Subcutaneous abdominal adipose tissue (tissue), 5 donors: ENCODE data around the gene SYNPO.

Experiments
- H3K27ac ChIP-seq: one replicate; pipeline ENCODE4 v1.7.0; 2013; ENCODE audit warnings: low read depth, mild to moderate bottlenecking, inconsistent platforms, low read length, moderate library complexity
- H3K27me3 ChIP-seq, 5 donors: one replicate each; pipeline ENCODE4 v1.7.0; 2013; ENCODE audit warnings: low read length in 5 of 5, inconsistent platforms in 1 of 5; ENCODE audit not compliant: control insufficient read depth in 5 of 5, insufficient read depth in 4 of 5
- H3K36me3 ChIP-seq, 5 donors: one replicate each; pipeline ENCODE4 v1.7.0; 2013; ENCODE audit warnings: low read length in 5 of 5; ENCODE audit not compliant: control insufficient read depth in 5 of 5, insufficient read depth in 5 of 5
- H3K4me1 ChIP-seq, 5 donors: one replicate each; pipeline ENCODE4 v1.7.0; 2013; ENCODE audit warnings: low read length in 5 of 5, mild to moderate bottlenecking in 3 of 5, moderate library complexity in 1 of 5; ENCODE audit not compliant: control insufficient read depth in 5 of 5, insufficient read depth in 5 of 5
- H3K4me3 ChIP-seq, 5 donors: one replicate each; pipeline ENCODE4 v1.7.0; 2013; ENCODE audit warnings: low read length in 5 of 5, low read depth in 1 of 5
- H3K9ac ChIP-seq, 5 donors: one replicate each; pipeline ENCODE4 v1.7.0; 2013; ENCODE audit warnings: low read length in 5 of 5, mild to moderate bottlenecking in 4 of 5, moderate library complexity in 3 of 5
- H3K9me3 ChIP-seq, 5 donors: one replicate each; pipeline ENCODE4 v1.7.0; 2013; ENCODE audit warnings: low read length in 5 of 5; ENCODE audit not compliant: control insufficient read depth in 5 of 5
- donor health status: healthy.
- donor health status: healthy.
- donor health status: healthy.
- donor health status: healthy.
- donor health status: healthy.

SYNPO gene

GRCh38 chr5:150615141-150615699, 25.2 kb upstream of the SYNPO start:
- H3K4me3 ChIP-seq: peak overlapping the region in 1 of 5 donors; percentile 22
- H3K9me3 ChIP-seq: no peaks in the 10 kb centered on the region
- no peaks in the 10 kb centered on the region for H3K36me3 ChIP-seq
- peak overlapping the region in 2 of 5 donors; percentile 17 to 57 for H3K9ac ChIP-seq
- peak overlapping the region; percentile 85 for H3K27ac ChIP-seq
- H3K27me3 ChIP-seq: no peaks in the 10 kb centered on the region
- peaks cover 27 to 94% (median 74%) of the 10 kb centered on the region in 5 donors for H3K4me1 ChIP-seq

- Histone ChIP-seq H3K4me1 (peaks cover 27 to 89% (median 72%) of the 10 kb centered on the region in 5 donors), H3K36me3 (no peaks in the 10 kb centered on the region), H3K4me3 (peak overlapping the region in 1 of 5 donors; percentile 22), H3K9ac (peak overlapping the region in 2 of 5 donors; percentile 17 to 57), H3K27me3 (no peaks in the 10 kb centered on the region), H3K27ac (peak overlapping the region; percentile 85), H3K9me3 (no peaks in the 10 kb centered on the region)
Measured at GRCh38 chr5:150616024-150616470, 24.4 kb upstream of the SYNPO start.

- peaks cover 27 to 89% (median 70%) of the 10 kb centered on the region in 5 donors for H3K4me1 ChIP-seq
- peak overlapping the region; percentile 85 for H3K27ac ChIP-seq
- no peaks in the 10 kb centered on the region for H3K27me3 ChIP-seq
- no peak overlapping the region for H3K4me3 ChIP-seq
- no peak overlapping the region for H3K9ac ChIP-seq
- no peaks in the 10 kb centered on the region for H3K9me3 ChIP-seq
- no peaks in the 10 kb centered on the region for H3K36me3 ChIP-seq
Measured at GRCh38 chr5:150616506-150616905, 24.0 kb upstream of the SYNPO start.

GRCh38 chr5:150618163-150618562, 22.3 kb upstream of the SYNPO start:
- Histone ChIP-seq H3K9ac (no peak overlapping the region), H3K4me1 (peaks cover 25 to 89% (median 60%) of the 10 kb centered on the region in 5 donors), H3K9me3 (no peaks in the 10 kb centered on the region), H3K27ac (peak overlapping the region; percentile 45), H3K36me3 (no peaks in the 10 kb centered on the region), H3K4me3 (no peak overlapping the region), H3K27me3 (no peaks in the 10 kb centered on the region)

GRCh38 chr5:150618588-150619281, 21.7 kb upstream of the SYNPO start:
- Histone ChIP-seq H3K27ac (peak overlapping the region; percentile 45), H3K4me3 (no peak overlapping the region), H3K27me3 (no peaks in the 10 kb centered on the region), H3K36me3 (no peaks in the 10 kb centered on the region), H3K9ac (no peak overlapping the region), H3K9me3 (no peaks in the 10 kb centered on the region), H3K4me1 (peaks cover 23 to 89% (median 60%) of the 10 kb centered on the region in 5 donors)

- Histone ChIP-seq H3K9me3 (no peaks in the 10 kb centered on the region), H3K27ac (peak overlapping the region; percentile 50), H3K9ac (no peak overlapping the region), H3K4me1 (peaks cover 18 to 87% (median 58%) of the 10 kb centered on the region in 5 donors), H3K36me3 (no peaks in the 10 kb centered on the region), H3K4me3 (no peak overlapping the region), H3K27me3 (no peaks in the 10 kb centered on the region)
Measured at GRCh38 chr5:150619359-150620230, 20.9 kb upstream of the SYNPO start.

- peak overlapping the region; percentile 9 for H3K27ac ChIP-seq
- peaks cover 6 to 85% (median 57%) of the 10 kb centered on the region in 5 donors for H3K4me1 ChIP-seq
- no peaks in the 10 kb centered on the region for H3K36me3 ChIP-seq
- H3K4me3 ChIP-seq: no peak overlapping the region
- H3K9me3 ChIP-seq: no peaks in the 10 kb centered on the region
- no peak overlapping the region for H3K9ac ChIP-seq
- no peaks in the 10 kb centered on the region for H3K27me3 ChIP-seq
Measured at GRCh38 chr5:150621301-150621700, 19.2 kb upstream of the SYNPO start.

- peaks cover 11 to 87% (median 61%) of the 10 kb centered on the region in 5 donors for H3K4me1 ChIP-seq
- peak overlapping the region; percentile 24 for H3K27ac ChIP-seq
- H3K9me3 ChIP-seq: no peaks in the 10 kb centered on the region
Measured at GRCh38 chr5:150622157-150622556, 18.3 kb upstream of the SYNPO start.

GRCh38 chr5:150623152-150623877, 17.1 kb upstream of the SYNPO start:
- H3K4me1 ChIP-seq: peaks cover 8 to 89% (median 68%) of the 10 kb centered on the region in 5 donors
- H3K9ac ChIP-seq: peak overlapping the region in 1 of 5 donors; percentile 11
- H3K27ac ChIP-seq: peak overlapping the region; percentile 72
- no peaks in the 10 kb centered on the region for H3K27me3 ChIP-seq
- H3K9me3 ChIP-seq: no peaks in the 10 kb centered on the region
- H3K4me3 ChIP-seq: peak overlapping the region in 4 of 5 donors; percentile 41 to 67 (median 49)
- H3K36me3 ChIP-seq: no peaks in the 10 kb centered on the region

More at GRCh38 chr5:150622157-150622556, 18.3 kb upstream of the SYNPO start:
- Histone ChIP-seq H3K27me3 (no peaks in the 10 kb centered on the region), H3K4me3 (no peak overlapping the region), H3K36me3 (no peaks in the 10 kb centered on the region), H3K9ac (no peak overlapping the region)
